Skin of body (tissue), 2 donors: ENCODE data around the gene KIF26B. TPM values are rescaled to one million over a fixed set of nuclear protein-coding genes. Genes with fewer than 3 reads are reported as not detected.
"Not testable (repeated sequence)": the region's sequence is repeated elsewhere in the genome, so short reads cannot be mapped to it uniquely, and the experiment has no call there.

Experiments
- DNase-seq: peaks from one replicate; lab custom pipeline; 2025; lab: John Stamatoyannopoulos, UW
- total RNA-seq: library from RNA; depleted of rRNA; stranded (reverse); fragments of >200 nt; gene quantifications from one replicate; pipeline ENCODE4 v1.2.3, GENCODE V29; 2014

Gene KIF26B
- total RNA-seq, 1 donor from 2014 or later: 5.8 TPM

DNA sequence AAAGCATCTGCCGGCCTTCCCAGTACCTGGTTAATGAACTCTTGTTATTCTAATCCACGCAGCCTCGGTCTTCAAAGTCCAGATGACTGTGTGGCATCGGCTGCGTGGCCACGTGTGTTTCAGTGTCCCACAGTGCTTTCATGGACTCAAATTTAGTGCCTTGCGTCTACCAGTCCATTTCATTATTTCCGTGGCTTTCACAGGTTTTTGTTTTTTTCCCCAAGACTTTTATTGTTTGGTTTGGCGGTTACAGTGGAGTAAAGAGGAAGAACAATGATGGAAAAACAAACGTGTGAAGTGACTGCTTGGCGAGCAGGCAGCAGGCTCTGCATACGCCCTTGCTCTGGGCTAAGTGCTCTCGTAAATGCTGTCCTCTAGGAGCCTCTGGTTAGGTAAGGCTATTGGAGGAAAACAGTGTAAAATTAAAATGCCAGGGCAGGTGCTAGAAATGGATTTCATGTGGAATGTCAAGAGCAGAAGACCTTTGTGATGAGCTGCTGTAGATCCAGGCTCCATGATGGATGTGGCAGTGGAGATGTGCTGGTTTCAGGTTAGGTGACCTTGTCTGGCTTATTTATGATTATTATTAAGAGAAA lies 536.3 kb downstream of the KIF26B start:
- no peak for DNase-seq

DNA sequence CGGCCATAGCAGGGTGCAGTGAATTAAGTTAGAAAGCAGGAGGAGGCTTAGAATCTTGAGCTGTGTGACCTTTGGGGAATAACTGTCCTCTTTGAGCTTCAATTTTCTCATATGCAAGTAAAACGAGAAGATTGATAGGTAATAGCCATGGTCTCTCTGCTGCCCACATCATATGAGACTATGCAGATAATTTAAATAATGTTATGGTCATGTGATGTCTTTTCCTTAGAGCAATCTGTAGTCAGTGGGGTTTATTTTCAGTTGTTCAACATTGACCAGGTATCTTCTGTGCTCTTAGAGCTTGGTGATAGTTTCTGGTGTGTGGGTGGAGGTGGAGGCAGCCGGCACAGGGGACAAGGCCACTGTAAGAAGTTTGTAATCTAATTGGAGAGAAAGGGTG lies 537.1 kb downstream of the KIF26B start:
- no peak for DNase-seq

GRCh38 chr1:245692318-245692717 lies 537.5 kb downstream of the KIF26B start:
- DNase-seq: no peak

DNA sequence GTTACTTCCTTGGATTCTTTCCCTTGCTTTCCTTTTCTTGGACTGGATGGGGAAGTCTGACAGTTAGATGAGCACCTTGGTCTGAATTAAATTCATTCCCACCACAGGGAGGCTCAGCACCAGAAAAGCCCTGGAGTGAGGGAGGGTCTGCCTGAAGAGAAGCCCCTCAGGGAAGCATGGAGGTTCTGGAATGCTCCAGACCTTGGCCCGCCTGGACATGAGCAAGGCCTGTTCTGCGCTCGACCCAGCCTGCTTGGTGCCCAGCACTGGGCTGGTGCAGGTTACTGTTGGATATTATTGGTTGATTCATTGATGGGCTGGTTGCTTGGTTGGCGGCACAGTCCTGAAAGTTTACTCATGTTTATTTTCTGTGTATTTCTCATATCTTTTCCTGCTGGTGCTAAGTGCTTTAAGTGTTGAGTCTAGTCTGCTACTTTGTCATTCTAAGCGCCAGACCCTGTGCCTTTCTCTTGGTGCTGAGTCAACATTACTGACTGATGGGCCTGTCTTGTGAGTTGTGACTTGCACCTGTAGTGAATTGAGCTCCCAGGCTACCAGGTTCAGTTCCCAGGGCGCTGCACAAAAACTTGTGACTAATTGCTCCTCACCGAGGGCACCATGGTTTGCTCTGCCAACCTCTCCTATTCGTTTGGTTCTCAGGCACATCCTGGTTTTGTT lies 538.5 kb downstream of the KIF26B start:
- no peak for DNase-seq

DNA sequence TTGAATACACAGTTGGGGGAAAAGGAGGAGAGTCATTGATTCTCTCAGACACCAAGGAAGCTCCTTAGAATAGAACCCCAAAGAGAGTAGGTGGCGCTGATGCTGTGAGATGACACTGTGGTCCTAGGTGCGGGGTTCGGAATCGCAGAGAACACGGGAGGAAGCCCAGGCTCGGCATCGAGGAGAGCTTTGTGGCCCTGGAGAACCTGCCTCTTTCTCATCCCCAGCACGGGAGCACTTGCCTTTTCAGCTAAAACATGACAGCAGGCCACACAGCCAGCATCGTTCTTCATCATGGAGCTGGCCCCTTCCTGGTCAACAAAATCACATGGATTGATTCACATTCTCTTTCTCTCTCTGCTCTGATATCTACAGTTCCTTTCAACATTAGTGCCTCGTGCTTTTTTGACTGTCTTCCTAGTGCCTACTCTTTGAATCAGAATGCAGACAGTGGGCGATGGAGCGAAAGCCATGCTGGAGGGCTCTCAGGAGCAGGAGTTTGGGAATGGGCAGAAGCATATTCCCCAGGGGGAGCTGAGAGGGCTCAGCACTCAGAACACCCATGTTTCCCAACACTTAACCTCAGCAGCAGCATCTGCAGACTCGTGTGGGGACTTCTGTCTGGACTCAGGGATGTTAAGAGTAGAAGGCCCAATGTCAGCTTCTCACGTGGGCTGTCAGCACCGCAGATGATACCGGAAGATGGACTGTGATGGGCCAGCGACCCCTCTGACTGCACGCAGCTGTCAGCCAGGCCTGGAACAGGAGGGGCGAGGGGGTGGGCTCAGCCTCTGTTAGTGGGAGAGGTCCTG lies 539.4 kb downstream of the KIF26B start:
- no peak for DNase-seq

- no peak for DNase-seq
Observed at GRCh38 chr1:245694753-245695195, 540.0 kb downstream of the KIF26B start.

DNA sequence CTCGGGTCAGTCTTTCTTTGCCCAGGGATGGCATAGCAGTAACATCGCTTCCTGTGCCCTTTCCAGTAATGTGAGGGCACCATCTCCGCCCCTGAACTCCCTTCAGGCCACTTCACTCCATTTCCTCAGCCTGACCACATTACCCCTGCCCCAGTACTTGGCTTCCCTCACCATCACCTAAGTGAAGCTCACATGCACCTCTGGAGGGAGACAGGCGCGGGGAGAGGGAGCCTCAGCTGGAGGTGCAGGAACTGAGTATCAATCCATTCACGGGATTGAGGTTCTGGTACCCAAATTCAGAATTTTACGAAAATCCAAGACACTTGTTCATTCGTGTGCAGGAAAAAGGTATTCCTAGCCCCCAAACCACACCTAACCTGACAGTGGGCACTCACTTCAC lies 540.4 kb downstream of the KIF26B start:
- DNase-seq: no peak

DNA sequence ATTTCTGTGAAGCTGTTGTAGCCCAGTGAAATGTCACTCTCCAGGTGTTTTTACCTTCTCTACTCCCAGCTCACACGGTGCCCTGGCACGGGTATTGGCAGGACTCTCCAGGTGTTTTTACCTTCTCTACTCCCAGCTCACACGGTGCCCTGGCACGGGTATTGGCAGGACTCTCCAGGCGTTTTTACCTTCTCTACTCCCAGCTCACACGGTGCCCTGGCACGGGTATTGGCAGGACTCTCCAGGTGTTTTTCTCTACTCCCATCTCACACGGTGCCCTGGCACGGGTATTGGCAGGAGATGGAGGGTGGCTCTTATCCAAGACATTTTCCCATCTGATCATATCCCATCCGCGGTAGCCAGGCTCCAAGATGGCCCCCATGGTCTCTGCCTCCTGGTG lies 540.9 kb downstream of the KIF26B start:
- DNase-seq: not testable (repeated sequence)

DNA sequence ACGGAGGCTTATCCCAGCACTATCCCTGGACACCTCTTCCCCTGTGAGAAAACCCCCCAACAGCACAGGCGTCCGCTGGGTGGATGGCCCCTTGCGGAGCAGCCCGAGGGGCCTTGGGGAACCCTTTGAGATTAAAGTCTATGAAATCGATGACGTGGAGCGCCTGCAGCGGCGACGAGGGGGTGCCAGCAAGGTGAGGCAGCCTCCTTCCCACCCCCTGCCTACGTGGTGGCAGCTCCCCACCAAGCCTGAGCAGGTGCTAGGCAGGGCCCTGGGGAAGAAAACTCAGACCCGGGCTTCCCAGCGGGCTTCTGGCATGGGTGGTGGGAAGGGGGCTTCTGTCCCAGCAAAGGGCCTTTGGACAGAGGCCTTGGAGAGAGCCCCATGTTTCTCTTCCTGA lies 543.3 kb downstream of the KIF26B start:
- no peak for DNase-seq

DNA sequence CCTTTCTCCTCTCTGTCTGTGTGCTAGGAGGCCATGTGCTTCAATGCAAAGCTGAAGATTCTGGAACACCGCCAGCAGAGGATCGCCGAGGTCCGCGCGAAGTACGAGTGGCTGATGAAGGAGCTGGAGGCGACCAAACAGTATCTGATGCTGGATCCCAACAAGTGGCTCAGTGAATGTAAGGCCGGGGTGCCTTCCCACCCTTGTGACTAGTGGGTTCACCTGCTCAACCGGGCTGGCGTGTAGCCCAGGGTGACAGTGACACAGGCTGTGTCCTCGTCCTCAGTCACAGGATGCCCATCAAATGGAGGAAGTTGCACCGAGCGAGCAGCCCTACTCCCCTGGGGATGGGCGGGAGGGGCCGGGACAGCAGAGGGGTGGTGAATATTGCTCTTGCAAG lies 544.1 kb downstream of the KIF26B start:
- no peak for DNase-seq

- DNase-seq: no peak
Observed at GRCh38 chr1:245700631-245701030, 545.8 kb downstream of the KIF26B start.

- no peak for DNase-seq
Observed at GRCh38 chr1:245701631-245702030, 546.8 kb downstream of the KIF26B start.

- no peak for DNase-seq
Observed at GRCh38 chr1:245702346-245702745, 547.6 kb downstream of the KIF26B start.

DNA sequence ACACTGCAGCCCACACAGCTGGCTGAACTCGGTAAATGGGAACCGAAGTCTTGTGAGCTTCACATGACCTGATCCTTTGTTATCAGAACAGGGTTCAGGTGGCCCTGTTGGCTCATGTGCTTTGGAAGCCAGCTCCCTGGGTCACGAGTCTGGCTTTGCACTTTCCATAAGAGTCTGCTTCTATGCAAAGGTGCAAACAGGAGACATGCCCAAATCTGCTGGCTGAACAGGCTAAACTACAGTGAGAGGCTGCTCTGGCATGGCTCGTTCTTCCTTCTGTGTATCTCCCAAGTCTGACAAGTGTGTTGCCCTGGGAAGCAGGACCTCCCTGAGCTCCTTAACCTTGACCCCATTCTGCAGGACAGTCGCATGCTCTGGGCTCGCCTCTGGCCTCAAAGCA lies 549.6 kb downstream of the KIF26B start:
- no peak for DNase-seq

DNA sequence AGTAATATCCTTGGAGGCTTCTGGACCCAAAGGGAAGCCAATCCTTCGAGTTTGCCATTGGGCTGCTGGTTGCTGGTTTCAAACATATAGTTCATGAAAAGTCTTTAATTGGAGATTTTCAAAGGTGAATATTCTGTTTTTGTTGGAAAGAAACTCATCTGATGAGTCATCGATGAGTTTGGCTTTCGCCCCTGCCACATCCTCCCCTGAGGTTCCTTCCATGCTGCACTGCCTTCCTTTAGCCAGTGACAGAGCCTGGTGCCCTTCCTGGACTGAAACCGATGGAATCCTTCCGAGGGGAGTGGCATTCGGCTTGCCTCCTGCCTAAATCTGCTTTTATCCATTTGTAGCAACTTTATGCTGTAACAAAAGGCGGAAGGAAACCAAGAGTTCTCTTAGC lies 550.0 kb downstream of the KIF26B start:
- DNase-seq: no peak

DNA sequence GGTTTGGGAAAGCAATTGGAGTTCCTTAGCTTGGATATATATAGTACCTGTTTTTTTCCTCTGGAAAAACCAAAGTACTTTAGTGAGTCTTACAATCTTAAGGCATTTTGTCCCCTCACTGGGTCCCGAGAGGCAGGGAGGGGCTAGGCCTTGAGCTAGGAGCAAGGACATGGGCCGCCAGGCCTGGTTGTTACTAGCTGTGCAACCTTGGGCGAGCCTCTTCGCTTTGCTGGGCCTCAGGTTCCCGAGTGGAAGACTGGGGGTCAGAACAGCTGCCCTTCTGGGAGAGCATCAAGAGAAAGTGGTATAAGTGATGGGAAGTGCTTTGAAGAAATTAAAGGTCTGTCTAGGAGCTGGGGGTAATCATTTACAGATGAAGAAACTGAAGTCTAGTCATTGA lies 553.2 kb downstream of the KIF26B start:
- DNase-seq: no peak

GRCh38 chr1:245710961-245711903 lies 556.4 kb downstream of the KIF26B start:
- DNase-seq: no peak

DNA sequence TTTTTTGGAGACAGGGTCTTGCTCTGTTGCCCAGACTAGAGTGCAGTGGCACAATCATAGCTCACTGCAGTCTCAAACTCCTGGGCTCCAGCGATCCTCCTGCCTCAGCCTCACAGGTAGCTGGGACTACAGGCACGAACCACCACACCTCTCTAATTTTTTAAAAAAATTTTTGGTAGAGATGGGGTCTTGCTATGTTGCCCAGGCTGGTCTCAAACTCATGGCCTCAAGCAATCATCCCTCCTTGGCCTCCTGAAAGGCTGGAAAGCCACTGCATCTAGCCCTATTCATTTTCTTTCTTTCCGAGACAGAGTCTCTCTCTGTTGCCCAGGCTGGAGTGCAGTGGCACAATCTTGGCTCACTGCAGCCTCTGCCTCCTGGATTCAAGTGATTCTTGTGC lies 559.2 kb downstream of the KIF26B start:
- DNase-seq: not testable (repeated sequence)

GRCh38 chr1:245715291-245715701 lies 560.5 kb downstream of the KIF26B start:
- no peak for DNase-seq

- DNase-seq: no peak
Observed at GRCh38 chr1:245715970-245716369, 561.2 kb downstream of the KIF26B start.

DNA sequence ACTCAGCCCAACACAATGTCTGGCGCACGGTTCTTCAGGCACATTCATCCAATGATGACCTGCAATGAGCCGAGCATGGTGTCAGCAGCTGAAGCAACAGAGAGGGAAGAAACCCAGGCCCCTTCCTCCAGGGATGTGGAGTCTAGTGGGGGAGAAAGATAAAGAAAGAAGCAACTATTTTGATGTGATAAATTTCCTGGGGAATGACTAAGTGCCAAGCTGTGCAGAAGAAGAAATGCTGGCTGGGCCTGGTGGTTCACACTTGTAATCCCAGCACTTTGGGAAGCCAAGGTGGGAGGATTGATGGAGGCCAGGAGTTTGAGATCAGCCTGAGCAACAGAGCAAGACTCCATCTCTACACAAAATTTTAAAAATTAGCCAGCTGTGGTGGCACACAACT lies 561.8 kb downstream of the KIF26B start:
- DNase-seq: no peak
